ENCODE data around the gene LINGO1. TPM values are rescaled to one million over a fixed set of nuclear protein-coding genes. Genes with fewer than 3 reads are reported as not detected.

LINGO1 gene
- total RNA-seq, 1 donor from 2014 or later, result 4.5 TPM

DNA sequence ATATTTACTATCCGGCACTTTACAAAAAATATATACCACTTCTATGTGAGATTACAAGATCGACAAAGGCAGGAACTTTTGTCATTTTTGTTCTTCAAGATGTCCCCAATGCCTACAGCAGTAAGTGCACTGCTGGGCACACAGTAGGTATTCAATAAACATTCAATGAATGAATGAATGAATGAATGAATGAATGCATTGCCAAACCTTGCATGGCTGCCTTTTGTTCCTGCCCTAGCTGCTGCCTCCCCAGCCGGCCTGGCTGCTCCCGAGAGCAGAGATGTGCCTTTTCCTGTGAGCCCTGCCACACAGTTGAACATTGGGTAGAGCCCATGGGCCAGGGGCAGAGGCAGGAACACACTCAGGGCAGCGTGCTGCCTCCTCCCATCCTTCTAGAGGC is 37.5 kb downstream of the LINGO1 start:
- no peak overlapping the region for H3K9ac ChIP-seq (ENCODE audit: low read length)
- H3K9me3 ChIP-seq (ENCODE audit: insufficient read depth, low read depth, low read length), result no peaks in the 10 kb centered on the region
- no peak overlapping the region for H3K4me3 ChIP-seq (ENCODE audit: insufficient read depth, low read depth, low read length)
- no peak overlapping the region for H2AFZ ChIP-seq (ENCODE audit: low read depth, low read length)
- no peak overlapping the region for H3K27ac Mint-ChIP-seq (ENCODE audit: unreplicated experiment)
- no peaks in the 10 kb centered on the region for H3K36me3 ChIP-seq (ENCODE audit: insufficient read depth, low read length)
- H3K27me3 Mint-ChIP-seq (ENCODE audit: low read depth, unreplicated experiment), result peaks cover 4% of the 10 kb centered on the region
- DNase-seq (ENCODE audit: low read depth) (no peak), FAIRE-seq (no peak)
- H3K4me2 ChIP-seq (ENCODE audit: low read length), result no peak overlapping the region
- no peak overlapping the region for H3K4me3 Mint-ChIP-seq (ENCODE audit: unreplicated experiment)
- no peaks in the 10 kb centered on the region for H3K36me3 Mint-ChIP-seq (ENCODE audit: low read depth, unreplicated experiment)
- no peaks in the 10 kb centered on the region for H3K4me1 ChIP-seq (ENCODE audit: insufficient read depth, low read length)
- no peaks in the 10 kb centered on the region for H3K9me3 Mint-ChIP-seq (ENCODE audit: unreplicated experiment)
- no peaks in the 10 kb centered on the region for H4K20me1 ChIP-seq (ENCODE audit: insufficient read depth, low read length)
- no peaks in the 10 kb centered on the region for H3K79me2 ChIP-seq (ENCODE audit: insufficient read depth, low read length)
- no peak overlapping the region for H3K27ac ChIP-seq (ENCODE audit: low read depth, low read length)
- H3K4me1 Mint-ChIP-seq (ENCODE audit: low read depth, unreplicated experiment), result peaks cover 1% of the 10 kb centered on the region
- H3K27me3 ChIP-seq (ENCODE audit: insufficient read depth, low read length), result no peaks in the 10 kb centered on the region
- TF ChIP-seq EZH2 (IDR thresholded peaks at IDR 0.05; ENCODE audit: insufficient read depth, low read length) (no peak), CTCF (IDR thresholded peaks at IDR 0.05; ENCODE audit: insufficient read depth, low read depth, low read length) (no peak)

GRCh38 chr15:77592758-77593157 is 40.0 kb downstream of the LINGO1 start:
- Mint-ChIP-seq H3K27me3 (ENCODE audit: low read depth, unreplicated experiment) (peaks cover 15% of the 10 kb centered on the region), H3K4me1 (ENCODE audit: low read depth, unreplicated experiment) (peaks cover 1% of the 10 kb centered on the region), H3K36me3 (ENCODE audit: low read depth, unreplicated experiment) (no peaks in the 10 kb centered on the region), H3K9me3 (ENCODE audit: unreplicated experiment) (no peaks in the 10 kb centered on the region), H3K4me3 (ENCODE audit: unreplicated experiment) (no peak overlapping the region), H3K27ac (ENCODE audit: unreplicated experiment) (no peak overlapping the region)
- Histone ChIP-seq H3K9me3 (ENCODE audit: insufficient read depth, low read depth, low read length) (no peaks in the 10 kb centered on the region), H4K20me1 (ENCODE audit: insufficient read depth, low read length) (no peaks in the 10 kb centered on the region), H3K27ac (ENCODE audit: low read depth, low read length) (no peak overlapping the region), H3K4me1 (ENCODE audit: insufficient read depth, low read length) (no peaks in the 10 kb centered on the region), H2AFZ (ENCODE audit: low read depth, low read length) (no peak overlapping the region), H3K4me3 (ENCODE audit: insufficient read depth, low read depth, low read length) (no peak overlapping the region), H3K36me3 (ENCODE audit: insufficient read depth, low read length) (no peaks in the 10 kb centered on the region), H3K79me2 (ENCODE audit: insufficient read depth, low read length) (no peaks in the 10 kb centered on the region), H3K4me2 (ENCODE audit: low read length) (no peak overlapping the region), H3K27me3 (ENCODE audit: insufficient read depth, low read length) (peaks cover 2% of the 10 kb centered on the region), H3K9ac (ENCODE audit: low read length) (no peak overlapping the region)
- TF ChIP-seq EZH2 (IDR thresholded peaks at IDR 0.05; ENCODE audit: insufficient read depth, low read length) (no peak), CTCF (IDR thresholded peaks at IDR 0.05; ENCODE audit: insufficient read depth, low read depth, low read length) (no peak)
- FAIRE-seq (no peak), DNase-seq (ENCODE audit: low read depth) (no peak)

GRCh38 chr15:77591968-77592613 is 40.6 kb downstream of the LINGO1 start:
- Histone ChIP-seq H4K20me1 (ENCODE audit: insufficient read depth, low read length) (no peaks in the 10 kb centered on the region), H3K27ac (ENCODE audit: low read depth, low read length) (no peak overlapping the region), H3K4me2 (ENCODE audit: low read length) (no peak overlapping the region), H3K9me3 (ENCODE audit: insufficient read depth, low read depth, low read length) (no peaks in the 10 kb centered on the region), H3K79me2 (ENCODE audit: insufficient read depth, low read length) (no peaks in the 10 kb centered on the region), H3K27me3 (ENCODE audit: insufficient read depth, low read length) (peaks cover 2% of the 10 kb centered on the region), H3K4me3 (ENCODE audit: insufficient read depth, low read depth, low read length) (no peak overlapping the region), H3K9ac (ENCODE audit: low read length) (no peak overlapping the region), H3K36me3 (ENCODE audit: insufficient read depth, low read length) (no peaks in the 10 kb centered on the region), H2AFZ (ENCODE audit: low read depth, low read length) (no peak overlapping the region), H3K4me1 (ENCODE audit: insufficient read depth, low read length) (no peaks in the 10 kb centered on the region)
- H3K27me3 Mint-ChIP-seq (ENCODE audit: low read depth, unreplicated experiment), result peaks cover 15% of the 10 kb centered on the region
- TF ChIP-seq CTCF (IDR thresholded peaks at IDR 0.05; ENCODE audit: insufficient read depth, low read depth, low read length) (no peak), EZH2 (IDR thresholded peaks at IDR 0.05; ENCODE audit: insufficient read depth, low read length) (no peak)
- no peaks in the 10 kb centered on the region for H3K36me3 Mint-ChIP-seq (ENCODE audit: low read depth, unreplicated experiment)
- FAIRE-seq, result no peak
- H3K27ac Mint-ChIP-seq (ENCODE audit: unreplicated experiment), result no peak overlapping the region
- H3K4me1 Mint-ChIP-seq (ENCODE audit: low read depth, unreplicated experiment), result peaks cover 1% of the 10 kb centered on the region
- DNase-seq (ENCODE audit: low read depth), result no peak
- H3K4me3 Mint-ChIP-seq (ENCODE audit: unreplicated experiment), result peak overlapping the region; percentile 30
- H3K9me3 Mint-ChIP-seq (ENCODE audit: unreplicated experiment), result no peaks in the 10 kb centered on the region
